ENCODE results near the gene DNM1. TPM values are rescaled to one million over a fixed set of nuclear protein-coding genes. Genes with fewer than 3 reads are reported as not detected.

DNM1 gene
- total and polyA plus RNA-seq, 4 donors, result 44.6 to 410 (median 223) TPM

- Histone ChIP-seq H3K27ac (ENCODE audit: low read depth, low read length) (no peak overlapping the region), H3K9me3 (ENCODE audit: control insufficient read depth, insufficient read depth, low read length) (no peaks in the 10 kb centered on the region), H3K4me1 (ENCODE audit: control insufficient read depth, insufficient read depth, low read length) (peaks cover 34% of the 10 kb centered on the region), H3K4me3 (ENCODE audit: low read depth, low read length) (no peak overlapping the region), H3K27me3 (ENCODE audit: control insufficient read depth, insufficient read depth, low read length) (no peaks in the 10 kb centered on the region), H3K36me3 (ENCODE audit: control insufficient read depth, insufficient read depth, low read length) (peaks cover 88% of the 10 kb centered on the region)
- 87% methylated on average over 7 of the region's 8 CpGs for WGBS (ENCODE audit: insufficient coverage)
- no peak for DNase-seq (ENCODE audit: low read depth in 4 of 6, low spot score in 6 of 6)
Measured at GRCh38 chr9:128249558-128249907, 46.4 kb downstream of the DNM1 start.

- no peaks in the 10 kb centered on the region for H3K9me3 ChIP-seq (ENCODE audit: control insufficient read depth, insufficient read depth, low read length)
Measured at GRCh38 chr9:128249908-128250838, 47.0 kb downstream of the DNM1 start.

GRCh38 chr9:128250839-128251731, 47.9 kb downstream of the DNM1 start:
- no peak for DNase-seq (ENCODE audit: low read depth in 4 of 6, low spot score in 6 of 6)
- Histone ChIP-seq H3K4me1 (ENCODE audit: control insufficient read depth, insufficient read depth, low read length) (peaks cover 28% of the 10 kb centered on the region), H3K36me3 (ENCODE audit: control insufficient read depth, insufficient read depth, low read length) (peaks cover 91% of the 10 kb centered on the region), H3K4me3 (ENCODE audit: low read depth, low read length) (peak overlapping the region; percentile 35), H3K9me3 (ENCODE audit: control insufficient read depth, insufficient read depth, low read length) (no peaks in the 10 kb centered on the region), H3K27me3 (ENCODE audit: control insufficient read depth, insufficient read depth, low read length) (no peaks in the 10 kb centered on the region), H3K27ac (ENCODE audit: low read depth, low read length) (no peak overlapping the region)
- 34% methylated on average over 32 of the region's 43 CpGs for WGBS (ENCODE audit: insufficient coverage)

More at GRCh38 chr9:128249908-128250838, 47.0 kb downstream of the DNM1 start:
- H3K27ac ChIP-seq (ENCODE audit: low read depth, low read length), result no peak overlapping the region
- peak overlapping the region; percentile 35 for H3K4me3 ChIP-seq (ENCODE audit: low read depth, low read length)
- DNase-seq (ENCODE audit: low read depth in 4 of 6, low spot score in 6 of 6), result peak in 2 of 6 donors; percentile 71 to 72
- H3K4me1 ChIP-seq (ENCODE audit: control insufficient read depth, insufficient read depth, low read length), result peaks cover 33% of the 10 kb centered on the region
- peaks cover 89% of the 10 kb centered on the region for H3K36me3 ChIP-seq (ENCODE audit: control insufficient read depth, insufficient read depth, low read length)
- no peaks in the 10 kb centered on the region for H3K27me3 ChIP-seq (ENCODE audit: control insufficient read depth, insufficient read depth, low read length)
- WGBS (ENCODE audit: insufficient coverage), result 21% methylated on average over 78 of the region's 81 CpGs

- no peak for DNase-seq (ENCODE audit: low read depth in 4 of 6, low spot score in 6 of 6)
- 50% methylated on average over 1 of the region's 3 CpGs for WGBS (ENCODE audit: insufficient coverage)
- no peak overlapping the region for H3K27ac ChIP-seq (ENCODE audit: low read depth, low read length)
Measured at GRCh38 chr9:128251732-128252100, 48.5 kb downstream of the DNM1 start.

GRCh38 chr9:128252317-128253139, 49.3 kb downstream of the DNM1 start:
- DNase-seq (ENCODE audit: low read depth in 4 of 6, low spot score in 6 of 6), result no peak
- Histone ChIP-seq H3K4me1 (ENCODE audit: control insufficient read depth, insufficient read depth, low read length) (peaks cover 19% of the 10 kb centered on the region), H3K27ac (ENCODE audit: low read depth, low read length) (no peak overlapping the region), H3K9me3 (ENCODE audit: control insufficient read depth, insufficient read depth, low read length) (no peaks in the 10 kb centered on the region), H3K4me3 (ENCODE audit: low read depth, low read length) (no peak overlapping the region), H3K27me3 (ENCODE audit: control insufficient read depth, insufficient read depth, low read length) (no peaks in the 10 kb centered on the region), H3K36me3 (ENCODE audit: control insufficient read depth, insufficient read depth, low read length) (peaks cover 88% of the 10 kb centered on the region)
- WGBS (ENCODE audit: insufficient coverage), result 94% methylated on average over 25 of the region's 25 CpGs

More at GRCh38 chr9:128251732-128252100, 48.5 kb downstream of the DNM1 start:
- H3K4me3 ChIP-seq (ENCODE audit: low read depth, low read length), result no peak overlapping the region
- H3K27me3 ChIP-seq (ENCODE audit: control insufficient read depth, insufficient read depth, low read length), result no peaks in the 10 kb centered on the region
- H3K4me1 ChIP-seq (ENCODE audit: control insufficient read depth, insufficient read depth, low read length), result peaks cover 23% of the 10 kb centered on the region
- no peaks in the 10 kb centered on the region for H3K9me3 ChIP-seq (ENCODE audit: control insufficient read depth, insufficient read depth, low read length)
- H3K36me3 ChIP-seq (ENCODE audit: control insufficient read depth, insufficient read depth, low read length), result peaks cover 89% of the 10 kb centered on the region

GRCh38 chr9:128253140-128253990, 50.2 kb downstream of the DNM1 start:
- Histone ChIP-seq H3K4me3 (ENCODE audit: low read depth, low read length) (no peak overlapping the region), H3K4me1 (ENCODE audit: control insufficient read depth, insufficient read depth, low read length) (peaks cover 19% of the 10 kb centered on the region), H3K27me3 (ENCODE audit: control insufficient read depth, insufficient read depth, low read length) (no peaks in the 10 kb centered on the region), H3K36me3 (ENCODE audit: control insufficient read depth, insufficient read depth, low read length) (peaks cover 91% of the 10 kb centered on the region), H3K9me3 (ENCODE audit: control insufficient read depth, insufficient read depth, low read length) (no peaks in the 10 kb centered on the region), H3K27ac (ENCODE audit: low read depth, low read length) (no peak overlapping the region)
- no peak for DNase-seq (ENCODE audit: low read depth in 4 of 6, low spot score in 6 of 6)
- WGBS (ENCODE audit: insufficient coverage), result 86% methylated on average over 31 of the region's 31 CpGs

- Histone ChIP-seq H3K27ac (ENCODE audit: low read depth, low read length) (no peak overlapping the region), H3K9me3 (ENCODE audit: control insufficient read depth, insufficient read depth, low read length) (no peaks in the 10 kb centered on the region), H3K4me3 (ENCODE audit: low read depth, low read length) (no peak overlapping the region), H3K27me3 (ENCODE audit: control insufficient read depth, insufficient read depth, low read length) (no peaks in the 10 kb centered on the region), H3K36me3 (ENCODE audit: control insufficient read depth, insufficient read depth, low read length) (peaks cover 91% of the 10 kb centered on the region), H3K4me1 (ENCODE audit: control insufficient read depth, insufficient read depth, low read length) (peaks cover 19% of the 10 kb centered on the region)
- DNase-seq (ENCODE audit: low read depth in 4 of 6, low spot score in 6 of 6), result no peak
- 91% methylated on average over 6 of the region's 7 CpGs for WGBS (ENCODE audit: insufficient coverage)
Measured at GRCh38 chr9:128253991-128254346, 50.8 kb downstream of the DNM1 start.

- H3K36me3 ChIP-seq (ENCODE audit: control insufficient read depth, insufficient read depth, low read length), result peaks cover 92% of the 10 kb centered on the region
- H3K4me1 ChIP-seq (ENCODE audit: control insufficient read depth, insufficient read depth, low read length), result peaks cover 19% of the 10 kb centered on the region
Measured at GRCh38 chr9:128254362-128254761, 51.2 kb downstream of the DNM1 start.

More at GRCh38 chr9:128254362-128254761, 51.2 kb downstream of the DNM1 start:
- H3K27me3 ChIP-seq (ENCODE audit: control insufficient read depth, insufficient read depth, low read length), result no peaks in the 10 kb centered on the region
- H3K9me3 ChIP-seq (ENCODE audit: control insufficient read depth, insufficient read depth, low read length), result no peaks in the 10 kb centered on the region
- no peak overlapping the region for H3K27ac ChIP-seq (ENCODE audit: low read depth, low read length)
- DNase-seq (ENCODE audit: low read depth in 4 of 6, low spot score in 6 of 6), result no peak
- 87% methylated on average over 12 of the region's 20 CpGs for WGBS (ENCODE audit: insufficient coverage)
- no peak overlapping the region for H3K4me3 ChIP-seq (ENCODE audit: low read depth, low read length)
